Mucosa of rectum (tissue), 2 donors: Measurements from ENCODE around the gene ALPK1.

Experiments
- H3K27ac ChIP-seq, 2 donors: one replicate each; pipeline ENCODE4 v1.7.0; 2013; ENCODE audit warnings: inconsistent platforms in 2 of 2, low read depth in 2 of 2, low read length in 2 of 2
- H3K27me3 ChIP-seq, 2 donors: one replicate each; pipeline ENCODE4 v1.7.0; 2013; ENCODE audit warnings: low read length in 2 of 2; ENCODE audit not compliant: control insufficient read depth in 2 of 2, insufficient read depth in 2 of 2
- H3K36me3 ChIP-seq, 2 donors: one replicate each; pipeline ENCODE4 v1.7.0; 2013; ENCODE audit warnings: low read length in 2 of 2; ENCODE audit not compliant: control insufficient read depth in 2 of 2, insufficient read depth in 2 of 2
- H3K4me1 ChIP-seq, 2 donors: one replicate each; pipeline ENCODE4 v1.7.0; 2013; ENCODE audit warnings: low read length in 2 of 2, mild to moderate bottlenecking in 1 of 2; ENCODE audit not compliant: control insufficient read depth in 2 of 2, insufficient read depth in 2 of 2
- H3K4me3 ChIP-seq, 2 donors: one replicate each; pipeline ENCODE4 v1.7.0; 2013; ENCODE audit warnings: low read length in 2 of 2
- H3K9ac ChIP-seq, 2 donors: one replicate each; pipeline ENCODE4 v1.7.0; 2013; ENCODE audit warnings: low read length in 2 of 2, low read depth in 1 of 2, mild to moderate bottlenecking in 1 of 2
- H3K9me3 ChIP-seq, 2 donors: one replicate each; pipeline ENCODE4 v1.7.0; 2013; ENCODE audit warnings: low read length in 2 of 2; ENCODE audit not compliant: control insufficient read depth in 2 of 2
- donor health status: healthy.
- donor health status: Normal muscosa, but diverticular disease.

ALPK1 gene

GRCh38 chr4:112327965-112328733, 31.0 kb downstream of the ALPK1 start:
- H3K4me3 ChIP-seq, result no peak overlapping the region
- H3K27ac ChIP-seq, result no peak overlapping the region
- H3K4me1 ChIP-seq, result no peaks in the 10 kb centered on the region
- no peak overlapping the region for H3K9ac ChIP-seq
- no peaks in the 10 kb centered on the region for H3K9me3 ChIP-seq
- peaks cover 2 to 9% of the 10 kb centered on the region in 2 donors for H3K36me3 ChIP-seq
- H3K27me3 ChIP-seq, result no peaks in the 10 kb centered on the region

DNA sequence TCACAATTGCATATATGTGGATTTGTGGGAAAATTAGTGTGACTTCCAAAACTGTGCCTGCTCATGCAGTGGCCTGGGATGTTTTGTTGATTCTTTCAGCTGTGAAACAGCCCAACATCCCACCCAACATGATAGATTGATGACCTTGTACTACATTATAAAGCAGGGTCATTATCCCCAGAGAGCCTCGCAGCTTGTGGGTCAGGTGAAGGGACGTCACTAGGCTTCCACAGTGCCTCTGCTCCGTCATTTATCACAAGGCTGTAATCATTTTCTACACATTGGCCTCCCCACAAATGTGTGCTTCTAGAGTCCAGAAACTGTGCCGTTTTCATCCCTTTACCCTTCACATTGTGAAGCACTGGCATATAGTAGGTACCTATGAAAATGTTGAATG, 31.6 kb downstream of the ALPK1 start:
- peaks cover 2 to 9% of the 10 kb centered on the region in 2 donors for H3K36me3 ChIP-seq
- H3K4me1 ChIP-seq, result no peaks in the 10 kb centered on the region
- no peak overlapping the region for H3K27ac ChIP-seq
- no peaks in the 10 kb centered on the region for H3K9me3 ChIP-seq
- no peak overlapping the region for H3K4me3 ChIP-seq
- H3K27me3 ChIP-seq, result no peaks in the 10 kb centered on the region
- H3K9ac ChIP-seq, result no peak overlapping the region

DNA sequence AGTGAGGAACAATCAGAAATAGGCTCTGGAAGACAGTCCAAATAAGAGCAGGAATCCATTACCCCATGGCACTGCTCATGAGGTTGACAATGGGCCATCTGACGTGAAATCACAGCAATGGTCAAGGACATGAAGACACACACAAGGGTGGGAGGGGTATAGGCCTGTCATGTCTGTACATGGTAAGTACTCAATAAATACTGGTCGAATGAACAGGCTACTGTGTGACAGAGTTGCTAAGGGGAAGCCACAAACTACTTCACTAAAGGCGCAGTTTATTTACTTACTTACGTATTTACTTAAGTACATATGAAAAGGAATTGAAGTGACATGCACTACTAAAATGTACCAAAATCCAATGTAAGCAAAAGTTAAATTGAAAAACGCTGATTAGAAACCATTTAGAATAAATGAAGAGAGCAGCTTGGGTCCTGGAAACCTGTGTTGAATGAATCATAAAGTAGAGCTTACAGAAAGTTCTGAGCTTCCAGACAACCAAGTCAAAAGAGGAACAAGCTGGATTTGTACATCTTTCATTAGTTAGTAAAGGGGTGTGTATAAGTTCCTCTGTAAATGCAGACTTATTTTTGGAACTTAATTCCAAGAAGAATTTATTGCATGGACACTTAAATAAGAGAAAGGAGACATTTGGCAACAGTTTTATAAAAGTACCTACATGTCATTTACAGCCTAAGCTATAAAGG, 32.7 kb downstream of the ALPK1 start:
- Histone ChIP-seq H3K27me3 (no peaks in the 10 kb centered on the region), H3K9ac (no peak overlapping the region), H3K4me3 (no peak overlapping the region), H3K4me1 (no peaks in the 10 kb centered on the region), H3K27ac (no peak overlapping the region), H3K9me3 (no peaks in the 10 kb centered on the region), H3K36me3 (peaks cover 2 to 9% of the 10 kb centered on the region in 2 donors)

GRCh38 chr4:112330921-112331320, 33.8 kb downstream of the ALPK1 start:
- Histone ChIP-seq H3K4me1 (no peaks in the 10 kb centered on the region), H3K9me3 (no peaks in the 10 kb centered on the region), H3K36me3 (peaks cover 0 to 3% of the 10 kb centered on the region in 2 donors), H3K4me3 (no peak overlapping the region), H3K9ac (no peak overlapping the region), H3K27me3 (no peaks in the 10 kb centered on the region), H3K27ac (no peak overlapping the region)

DNA sequence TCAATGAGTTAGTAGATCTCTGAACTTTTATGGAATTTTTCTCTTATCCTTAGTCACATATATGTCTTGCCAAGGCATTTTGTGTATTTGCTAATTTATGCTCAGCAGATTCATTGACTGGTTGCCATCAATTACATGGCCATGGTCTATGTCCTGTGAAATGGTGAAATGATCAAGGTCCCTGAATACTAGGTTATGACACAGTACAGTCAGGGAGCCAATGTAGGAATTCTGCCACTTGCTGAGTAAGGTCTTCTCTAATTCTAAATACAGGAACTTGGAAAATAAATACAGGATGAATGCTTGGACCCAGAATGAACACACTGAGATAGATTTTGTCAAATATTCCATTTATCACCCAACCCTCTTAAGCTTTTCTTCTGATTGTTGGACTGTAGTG, 35.2 kb downstream of the ALPK1 start:
- H3K9me3 ChIP-seq, result no peaks in the 10 kb centered on the region
- H3K27ac ChIP-seq, result no peak overlapping the region
- H3K9ac ChIP-seq, result no peak overlapping the region
- no peaks in the 10 kb centered on the region for H3K27me3 ChIP-seq
- H3K36me3 ChIP-seq, result peaks cover 0 to 3% of the 10 kb centered on the region in 2 donors
- no peaks in the 10 kb centered on the region for H3K4me1 ChIP-seq
- H3K4me3 ChIP-seq, result no peak overlapping the region

DNA sequence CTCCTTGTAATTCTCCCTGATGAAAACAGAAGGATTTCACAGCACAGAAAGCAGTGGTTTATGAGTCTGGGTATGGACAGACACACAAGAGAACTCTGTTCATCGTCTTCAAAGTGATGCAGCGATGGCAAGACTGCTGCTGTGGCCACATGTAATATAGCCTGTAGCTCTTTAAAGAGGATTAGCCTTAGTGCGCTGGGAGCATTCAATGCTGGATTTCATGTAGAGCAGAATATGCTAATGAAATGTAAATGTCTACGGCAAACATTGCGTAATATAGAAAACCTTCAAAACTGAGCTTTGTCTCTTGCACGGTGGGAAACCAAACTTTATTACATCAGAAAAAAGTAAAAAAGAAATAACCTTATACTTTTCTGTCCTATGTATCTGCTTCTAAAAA, 42.9 kb downstream of the ALPK1 start:
- Histone ChIP-seq H3K4me3 (no peak overlapping the region), H3K4me1 (no peaks in the 10 kb centered on the region), H3K27me3 (no peaks in the 10 kb centered on the region), H3K36me3 (peaks cover 0 to 7% of the 10 kb centered on the region in 2 donors), H3K27ac (no peak overlapping the region), H3K9me3 (no peaks in the 10 kb centered on the region), H3K9ac (no peak overlapping the region)

DNA sequence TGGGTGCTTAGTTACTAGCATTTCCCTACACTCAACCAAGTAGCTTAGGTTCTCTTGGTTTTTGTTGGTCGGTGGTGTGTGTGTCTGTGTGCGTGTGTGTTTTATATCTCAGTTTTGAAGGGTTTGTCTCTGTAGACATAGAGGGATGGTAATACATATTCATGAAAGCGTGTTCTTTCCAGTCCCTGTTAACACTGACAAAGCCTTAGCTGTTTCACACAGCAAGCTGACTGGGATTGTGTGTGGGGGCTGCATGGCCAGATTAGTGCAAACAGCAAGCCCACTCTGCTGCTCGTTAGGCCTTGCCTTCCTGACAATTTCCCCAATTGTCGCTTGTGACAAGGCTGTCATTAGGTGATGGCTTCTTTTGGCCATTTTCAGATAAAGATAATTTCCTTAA, 43.9 kb downstream of the ALPK1 start:
- Histone ChIP-seq H3K27ac (no peak overlapping the region), H3K4me1 (no peaks in the 10 kb centered on the region), H3K27me3 (no peaks in the 10 kb centered on the region), H3K4me3 (no peak overlapping the region), H3K9me3 (no peaks in the 10 kb centered on the region), H3K36me3 (peaks cover 0 to 7% of the 10 kb centered on the region in 2 donors), H3K9ac (no peak overlapping the region)

DNA sequence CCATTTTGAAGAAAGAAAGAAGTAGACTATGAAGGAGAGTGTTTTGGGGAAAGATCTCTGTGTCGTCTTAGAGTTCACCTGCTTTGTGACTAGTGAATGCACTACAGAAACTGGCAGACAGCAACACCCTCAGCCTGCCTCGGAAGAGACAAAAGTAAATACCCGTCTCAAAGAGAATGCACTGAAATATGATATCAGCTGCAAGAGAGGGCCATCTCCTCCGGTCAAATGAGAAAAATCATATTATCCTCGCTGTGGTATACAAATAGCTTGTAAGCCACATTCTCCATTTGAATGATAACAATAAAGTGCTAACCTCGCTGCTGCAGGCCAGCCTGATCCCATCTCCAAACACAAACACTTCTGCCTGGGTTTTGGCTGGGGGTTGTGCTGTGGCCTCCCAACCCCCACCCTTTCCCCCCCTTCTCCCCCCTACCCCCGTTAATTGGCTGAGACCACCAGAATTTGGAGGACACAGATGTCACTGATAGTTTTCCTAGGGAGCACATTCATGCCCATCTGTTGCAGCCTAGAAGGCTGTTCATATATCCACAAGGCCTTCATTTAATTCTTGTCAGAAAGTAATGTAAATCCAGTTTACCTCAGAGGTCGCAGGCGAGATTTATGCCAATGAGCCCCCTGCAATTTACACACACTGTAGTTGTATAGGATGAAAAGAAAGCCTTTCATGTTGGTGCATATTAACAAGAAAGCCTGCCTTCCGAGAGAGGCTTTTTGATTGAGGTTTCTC, 46.3 kb downstream of the ALPK1 start:
- Histone ChIP-seq H3K9me3 (no peaks in the 10 kb centered on the region), H3K4me1 (no peaks in the 10 kb centered on the region), H3K27ac (no peak overlapping the region), H3K9ac (no peak overlapping the region), H3K27me3 (no peaks in the 10 kb centered on the region), H3K4me3 (no peak overlapping the region), H3K36me3 (peaks cover 0 to 7% of the 10 kb centered on the region in 2 donors)

DNA sequence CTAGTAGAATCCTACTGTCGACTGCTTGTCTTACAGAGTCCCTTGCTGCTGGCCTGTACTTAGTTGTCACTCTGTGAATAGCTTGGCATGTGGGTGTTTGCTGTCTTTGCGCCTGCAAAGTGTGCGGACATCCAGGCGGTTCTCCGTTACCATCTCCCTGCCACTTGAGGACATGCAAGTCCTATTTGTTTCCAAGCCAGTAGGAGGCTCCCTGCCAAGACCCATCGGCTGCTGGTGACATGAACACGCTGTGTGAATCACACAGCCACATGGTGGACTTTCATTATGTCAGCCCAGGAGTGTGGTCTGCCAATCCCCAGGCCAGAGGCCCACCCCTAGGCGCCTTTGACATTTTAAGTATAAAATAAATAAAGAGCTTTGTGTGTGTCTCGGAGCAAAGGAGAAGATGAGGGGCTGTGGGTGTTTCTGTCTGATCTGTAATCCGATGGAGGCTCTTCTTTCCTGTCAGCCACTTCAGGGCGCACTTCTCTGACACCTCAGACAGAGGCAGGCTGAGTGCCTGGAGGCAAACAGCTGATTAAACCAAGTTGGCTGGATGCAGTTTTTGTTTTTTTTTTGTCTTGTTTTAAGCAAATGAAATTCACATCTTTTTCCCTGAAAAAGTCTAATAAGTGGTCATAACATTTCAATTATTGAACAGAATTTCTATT, 51.5 kb downstream of the ALPK1 start:
- no peak overlapping the region for H3K9ac ChIP-seq
- H3K36me3 ChIP-seq, result no peaks in the 10 kb centered on the region
- H3K4me1 ChIP-seq, result no peaks in the 10 kb centered on the region
- H3K27me3 ChIP-seq, result no peaks in the 10 kb centered on the region
- no peak overlapping the region for H3K27ac ChIP-seq
- H3K9me3 ChIP-seq, result no peaks in the 10 kb centered on the region
- no peak overlapping the region for H3K4me3 ChIP-seq
